A549 (cell line): ENCODE measurements around the gene CPNE4. TPM values are rescaled to one million over a fixed set of nuclear protein-coding genes. Genes with fewer than 3 reads are reported as not detected.

Experiments
- ATAC-seq, 2 experiments: fragments of 200-7000 bp in 1 of 2; fragments of >200 bp in 1 of 2; cut with Nextera tagmentation in 1 of 2; cut with Tn5 transposase in 1 of 2; 3 replicates each; pipeline versions ENCODE4 v1.8.0 to v1.9.1; 2018 to 2020; ENCODE audit warnings: mild to moderate bottlenecking in 1 of 2, moderate library complexity in 1 of 2
- CTCF ChIA-PET: fragments of 300-600 bp; sonication (Branson Sonifier 250); formaldehyde crosslinking; extraction: SDS; loops from one replicate; lab custom pipeline; 2021; ENCODE audit warnings: antibody characterized with exemption, inconsistent platforms; lab: Yijun Ruan, JAX
- POLR2A ChIA-PET: fragments of 350-600 bp; formaldehyde crosslinking; extraction: SDS; loops from one replicate; lab custom pipeline; 2021; ENCODE audit warnings: antibody characterized with exemption, inconsistent platforms; lab: Yijun Ruan, JAX
- DNase-seq, 2 experiments: peaks; one replicate each; pipeline versions ENCODE4 v3.0.0 to v3.0.0-alpha.2; 2011 to 2016; ENCODE audit warnings: low read depth in 1 of 2, low spot score in 1 of 2
- FAIRE-seq: peaks from 2 replicates; lab custom pipeline; 2011; peaks lifted over from hg19 to GRCh38; lab: Jason Lieb, UNC
- H3K27ac ChIP-seq, 2 experiments: fragments of >200 bp; sonication (Bioruptor Twin); formaldehyde crosslinking; 3 replicates each; pipeline ENCODE4 v1.5.1; 2016 to 2017
- H3K4me1 ChIP-seq: fragments of >200 bp; sonication (Bioruptor Twin); formaldehyde crosslinking; 3 replicates; pipeline ENCODE4 v1.6.1; 2016
- H3K4me2 ChIP-seq: fragments of >200 bp; sonication (Bioruptor Twin); formaldehyde crosslinking; 3 replicates; pipeline ENCODE4 v1.6.1; 2016
- H3K4me3 ChIP-seq: fragments of >200 bp; sonication (Bioruptor Twin); formaldehyde crosslinking; 3 replicates; pipeline ENCODE4 v1.5.1; 2016
- H3K9me3 ChIP-seq: fragments of >200 bp; sonication (Bioruptor Twin); formaldehyde crosslinking; 3 replicates; pipeline ENCODE4 v1.6.1; 2016
- CBX8 ChIP-seq: fragments of 200-600 bp; sonication (generic); IDR thresholded peaks from 2 replicates; pipeline ENCODE4 v1.6.1; 2016
- CEBPB ChIP-seq, 2 experiments: fragments of >200 bp in 1 of 2; sonication (Bioruptor Twin) in 1 of 2; formaldehyde crosslinking in 1 of 2; IDR thresholded peaks; 2 replicates each; pipeline ENCODE4 v1.6.1; 2012 to 2016
- CHD2 ChIP-seq: fragments of 150-350 bp; IDR thresholded peaks from 2 replicates; pipeline ENCODE4 v1.6.1; 2014; ENCODE audit warnings: low read length; ENCODE audit not compliant: partially characterized antibody
- CHD4 ChIP-seq: fragments of 200-600 bp; sonication (generic); IDR thresholded peaks from 2 replicates; pipeline ENCODE4 v1.6.1; 2016; ENCODE audit warnings: antibody characterized with exemption, mild to moderate bottlenecking, borderline replicate concordance
- EHF ChIP-seq: fragments of 250-450 bp; sonication (Bioruptor Pico); IDR thresholded peaks from 2 replicates; pipeline ENCODE4 v1.5.0; 2020; ENCODE audit warnings: mild to moderate bottlenecking
- FOSL2 ChIP-seq, 2 experiments: fragments of 450-650 bp in 1 of 2; fragments of >200 bp in 1 of 2; sonication (Bioruptor Twin) in 1 of 2; formaldehyde crosslinking; IDR thresholded peaks; 2 replicates each; pipeline versions ENCODE4 v1.5.0 to v1.6.1; 2016 to 2020; ENCODE audit warnings: mild to moderate bottlenecking in 1 of 2, moderate library complexity in 1 of 2
- FOXS1 ChIP-seq: fragments of 250-450 bp; sonication (Bioruptor Pico); IDR thresholded peaks from 2 replicates; pipeline ENCODE4 v1.5.0; 2020; ENCODE audit warnings: mild to moderate bottlenecking, moderate library complexity
- GATA3 ChIP-seq: IDR thresholded peaks from 2 replicates; pipeline ENCODE4 v1.6.1; 2012; ENCODE audit warnings: borderline replicate concordance
- HEYL ChIP-seq: fragments of 250-450 bp; sonication (Bioruptor Pico); IDR thresholded peaks from 2 replicates; pipeline ENCODE4 v1.8.0; 2021; ENCODE audit warnings: mild to moderate bottlenecking, moderate library complexity
- HOXA7 ChIP-seq: fragments of 250-450 bp; sonication (Bioruptor Pico); IDR thresholded peaks from 2 replicates; pipeline ENCODE4 v1.5.0; 2020; ENCODE audit warnings: mild to moderate bottlenecking, moderate library complexity
- KDM5A ChIP-seq: fragments of 200-600 bp; sonication (generic); IDR thresholded peaks from 2 replicates; pipeline ENCODE4 v1.6.1; 2016; ENCODE audit warnings: antibody characterized with exemption, mild to moderate bottlenecking
- MAZ ChIP-seq: fragments of 150-350 bp; IDR thresholded peaks from 2 replicates; pipeline ENCODE4 v1.6.1; 2014; ENCODE audit warnings: antibody characterized with exemption, low read depth, low read length, borderline replicate concordance
- MYC ChIP-seq: IDR thresholded peaks from 2 replicates; pipeline ENCODE4 v1.6.1; 2012; ENCODE audit warnings: mild to moderate bottlenecking, inconsistent platforms, low read length, improper control_type of control experiment, borderline replicate concordance
- PHF8 ChIP-seq: fragments of 200-600 bp; sonication (generic); IDR thresholded peaks from 2 replicates; pipeline ENCODE4 v1.6.1; 2016; ENCODE audit warnings: low read depth, mild to moderate bottlenecking, antibody characterized with exemption, moderate library complexity, borderline replicate concordance
- POLR2AphosphoS2 ChIP-seq: conservative IDR thresholded peaks from 2 replicates; pipeline ENCODE4 v1.6.1; 2012; ENCODE audit warnings: low read length, improper control_type of control experiment, inconsistent platforms
- RCOR1 ChIP-seq: fragments of 150-350 bp; IDR thresholded peaks from 2 replicates; pipeline ENCODE4 v1.6.1; 2014; ENCODE audit warnings: antibody characterized with exemption, low read length, low read depth
- SREBF2 ChIP-seq: fragments of 450-650 bp; IDR thresholded peaks from 2 replicates; pipeline ENCODE4 v1.6.1; 2014; ENCODE audit warnings: mild to moderate bottlenecking, moderate library complexity
- TFCP2L1 ChIP-seq: fragments of 250-450 bp; sonication (Bioruptor Pico); IDR thresholded peaks from 2 replicates; pipeline ENCODE4 v1.5.0; 2021; ENCODE audit warnings: mild to moderate bottlenecking
- ZSCAN20 ChIP-seq: fragments of 250-450 bp; sonication (Bioruptor Pico); IDR thresholded peaks from 2 replicates; pipeline ENCODE4 v1.8.0; 2022; ENCODE audit warnings: mild to moderate bottlenecking, moderate library complexity
- WGBS: methylation state at CpG from one replicate; pipeline ENCODE4 v1.1.6; 2017; ENCODE audit errors: missing lambda C conversion rate; 5-methylcytosine and 5-hydroxymethylcytosine counted together
- polyA plus RNA-seq, 4 experiments: library from polyadenylated mRNA; depleted of rRNA in 3 of 4; stranded (reverse); fragments of >200 nt; fragmentation: RNase III in 1 of 4; extraction: RNeasy Plus Mini Kit Qiagen cat#74134 plus additional on column Dnase treatment in 1 of 4; gene quantifications; 2 replicates in 3 of 4; 3 replicates in 1 of 4; pipeline ENCODE4 v1.2.3, GENCODE V29; 2011 to 2017
- TF ChIP-seq, protein P1 (sequence below): fragments of 200-600 bp; sonication (generic); IDR thresholded peaks from 2 replicates; pipeline ENCODE4 v1.6.1; 2016; ENCODE audit warnings: antibody characterized with exemption, mild to moderate bottlenecking, moderate library complexity
- TF ChIP-seq, protein P2 (sequence below): IDR thresholded peaks from 2 replicates; pipeline ENCODE4 v1.6.1; 2012; ENCODE audit warnings: low read depth, borderline replicate concordance
- TF ChIP-seq, protein P3 (sequence below): fragments of 250-450 bp; sonication (Bioruptor Pico); IDR thresholded peaks from 2 replicates; pipeline ENCODE4 v1.5.0; 2020; ENCODE audit warnings: low read depth, mild to moderate bottlenecking, moderate library complexity

CPNE4 gene
- polyA plus RNA-seq, 2 of the 4 experiments (the other 2 are of a cell fraction): 3.6 to 8.7 TPM

DNA sequence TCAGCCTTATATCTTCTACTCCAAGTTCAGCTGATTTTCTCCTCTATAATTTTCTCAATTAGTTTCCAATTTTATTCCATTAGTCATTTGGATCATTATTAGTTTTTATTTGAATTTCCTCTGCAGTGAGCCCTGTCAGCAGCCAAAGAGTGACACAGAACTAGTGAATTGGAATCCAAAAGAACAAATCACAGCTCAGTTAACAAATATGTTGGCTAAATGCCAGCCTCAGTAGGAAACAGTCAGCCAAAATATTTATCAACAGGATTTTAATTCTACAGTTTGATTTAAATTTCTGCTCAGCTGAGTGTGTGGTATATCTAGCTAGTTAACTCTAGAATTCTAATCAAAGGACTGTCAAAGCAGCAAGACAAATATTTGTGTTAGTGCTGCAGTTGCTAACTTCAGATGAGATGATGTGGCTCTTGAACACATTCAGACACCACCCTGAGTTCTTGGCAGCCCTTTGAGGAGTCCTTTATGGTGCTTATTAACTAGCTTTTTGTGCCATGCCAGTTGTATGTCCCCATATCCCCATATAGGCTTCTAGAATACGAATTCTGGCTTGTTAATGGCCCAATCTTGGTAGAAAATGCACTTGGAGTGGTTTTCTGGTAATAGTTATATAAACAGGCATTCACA, 194.5 kb downstream of the CPNE4 start:
- Histone ChIP-seq H3K4me2 (no peak overlapping the region), H3K27ac (no peak overlapping the region)
- WGBS: 40% methylated on average over 1 of the region's 1 CpG
- no peak for TF ChIP-seq GATA3
- no peak for TF ChIP-seq RCOR1
- TF ChIP-seq HEYL (CRISPR knock-in tag): no peak
- TF ChIP-seq, protein P1, sequence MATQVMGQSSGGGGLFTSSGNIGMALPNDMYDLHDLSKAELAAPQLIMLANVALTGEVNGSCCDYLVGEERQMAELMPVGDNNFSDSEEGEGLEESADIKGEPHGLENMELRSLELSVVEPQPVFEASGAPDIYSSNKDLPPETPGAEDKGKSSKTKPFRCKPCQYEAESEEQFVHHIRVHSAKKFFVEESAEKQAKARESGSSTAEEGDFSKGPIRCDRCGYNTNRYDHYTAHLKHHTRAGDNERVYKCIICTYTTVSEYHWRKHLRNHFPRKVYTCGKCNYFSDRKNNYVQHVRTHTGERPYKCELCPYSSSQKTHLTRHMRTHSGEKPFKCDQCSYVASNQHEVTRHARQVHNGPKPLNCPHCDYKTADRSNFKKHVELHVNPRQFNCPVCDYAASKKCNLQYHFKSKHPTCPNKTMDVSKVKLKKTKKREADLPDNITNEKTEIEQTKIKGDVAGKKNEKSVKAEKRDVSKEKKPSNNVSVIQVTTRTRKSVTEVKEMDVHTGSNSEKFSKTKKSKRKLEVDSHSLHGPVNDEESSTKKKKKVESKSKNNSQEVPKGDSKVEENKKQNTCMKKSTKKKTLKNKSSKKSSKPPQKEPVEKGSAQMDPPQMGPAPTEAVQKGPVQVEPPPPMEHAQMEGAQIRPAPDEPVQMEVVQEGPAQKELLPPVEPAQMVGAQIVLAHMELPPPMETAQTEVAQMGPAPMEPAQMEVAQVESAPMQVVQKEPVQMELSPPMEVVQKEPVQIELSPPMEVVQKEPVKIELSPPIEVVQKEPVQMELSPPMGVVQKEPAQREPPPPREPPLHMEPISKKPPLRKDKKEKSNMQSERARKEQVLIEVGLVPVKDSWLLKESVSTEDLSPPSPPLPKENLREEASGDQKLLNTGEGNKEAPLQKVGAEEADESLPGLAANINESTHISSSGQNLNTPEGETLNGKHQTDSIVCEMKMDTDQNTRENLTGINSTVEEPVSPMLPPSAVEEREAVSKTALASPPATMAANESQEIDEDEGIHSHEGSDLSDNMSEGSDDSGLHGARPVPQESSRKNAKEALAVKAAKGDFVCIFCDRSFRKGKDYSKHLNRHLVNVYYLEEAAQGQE: no peak
- no peak for TF ChIP-seq EHF
- TF ChIP-seq HOXA7 (CRISPR knock-in tag): no peak
- TF ChIP-seq, all 56 proteins: peak for 0
- DNase-seq (no peak), ATAC-seq (no peak), FAIRE-seq (no peak)
- H3K4me3 ChIP-seq: no peak overlapping the region
- H3K4me1 ChIP-seq: peaks cover 10% of the 10 kb centered on the region; the same call in 2 of the 3 replicates
- H3K9me3 ChIP-seq: no peaks in the 10 kb centered on the region
- ChIA-PET CTCF (no interaction called here), POLR2A (no interaction called here)

DNA sequence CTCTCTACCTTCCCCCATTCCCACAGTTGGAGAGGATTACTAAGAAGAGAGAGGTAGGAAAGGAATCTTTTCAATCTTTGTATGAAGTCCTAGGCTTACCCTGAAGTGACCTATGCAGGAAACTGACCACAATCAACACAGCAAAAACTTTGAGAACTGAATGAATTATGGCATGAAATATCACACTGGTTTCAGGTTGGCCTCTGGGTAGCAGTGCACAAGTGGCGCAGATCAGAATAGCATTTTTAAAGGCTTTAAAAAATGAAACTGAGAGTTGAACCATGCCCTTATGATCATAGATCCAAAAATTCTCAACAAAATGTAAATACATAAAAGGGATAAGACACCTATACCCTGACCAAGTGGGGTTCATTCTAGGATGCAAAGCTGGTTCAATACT, 198.9 kb downstream of the CPNE4 start:
- H3K27ac ChIP-seq: no peak overlapping the region
- ATAC-seq: no peak
- no peak for DNase-seq
- TF ChIP-seq KDM5A (no peak), CHD4 (no peak), TFCP2L1 (no peak), EHF (no peak), POLR2AphosphoS2 (no peak), SREBF2 (no peak), GATA3 (no peak), CHD2 (no peak), MAZ (no peak), CEBPB (IDR thresholded peaks at IDR 0.05) (no peak), ZSCAN20 (CRISPR knock-in tag) (no peak), PHF8 (no peak), HOXA7 (CRISPR knock-in tag) (no peak), FOSL2 (IDR thresholded peaks at IDR 0.05) (no peak), FOSL2 (CRISPR knock-in tag; IDR thresholded peaks at IDR 0.05) (no peak), MYC (no peak), CBX8 (no peak), FOXS1 (no peak)
- TF ChIP-seq, protein P2, sequence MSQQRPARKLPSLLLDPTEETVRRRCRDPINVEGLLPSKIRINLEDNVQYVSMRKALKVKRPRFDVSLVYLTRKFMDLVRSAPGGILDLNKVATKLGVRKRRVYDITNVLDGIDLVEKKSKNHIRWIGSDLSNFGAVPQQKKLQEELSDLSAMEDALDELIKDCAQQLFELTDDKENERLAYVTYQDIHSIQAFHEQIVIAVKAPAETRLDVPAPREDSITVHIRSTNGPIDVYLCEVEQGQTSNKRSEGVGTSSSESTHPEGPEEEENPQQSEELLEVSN: no peak
- TF ChIP-seq, protein P3, sequence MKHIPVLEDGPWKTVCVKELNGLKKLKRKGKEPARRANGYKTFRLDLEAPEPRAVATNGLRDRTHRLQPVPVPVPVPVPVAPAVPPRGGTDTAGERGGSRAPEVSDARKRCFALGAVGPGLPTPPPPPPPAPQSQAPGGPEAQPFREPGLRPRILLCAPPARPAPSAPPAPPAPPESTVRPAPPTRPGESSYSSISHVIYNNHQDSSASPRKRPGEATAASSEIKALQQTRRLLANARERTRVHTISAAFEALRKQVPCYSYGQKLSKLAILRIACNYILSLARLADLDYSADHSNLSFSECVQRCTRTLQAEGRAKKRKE (CRISPR knock-in tag): no peak
- TF ChIP-seq, protein P1: no peak
- H3K4me1 ChIP-seq: peaks cover 10% of the 10 kb centered on the region; the same call in 2 of the 3 replicates
- CTCF ChIA-PET: interaction anchor here (1.0 kb wide), 1 partner anchor 293 kb away, joined by 3 read pairs; no protein-coding TSS in a partner anchor
- FAIRE-seq: no peak
- no peak overlapping the region for H3K4me2 ChIP-seq
- WGBS: 89% methylated on average over 1 of the region's 1 CpG
- no peaks in the 10 kb centered on the region for H3K9me3 ChIP-seq
- POLR2A ChIA-PET: no interaction called here
- no peak overlapping the region for H3K4me3 ChIP-seq
